ENCODE results near the gene GCFC2.

The GCFC2 gene

GRCh38 chr2:75627902-75628504 lies 82.7 kb downstream of the GCFC2 start:
- peak; percentile 13 to 31 (median 24) for DNase-seq (ENCODE audit: low read depth in 3 of 3)

GRCh38 chr2:75622929-75623328 lies 87.8 kb downstream of the GCFC2 start:
- no peak for DNase-seq (ENCODE audit: low read depth in 3 of 3)

- no peak for DNase-seq (ENCODE audit: low read depth in 3 of 3)
Measured at GRCh38 chr2:75622500-75622899, 88.2 kb downstream of the GCFC2 start.

- DNase-seq (ENCODE audit: low read depth in 3 of 3) = no peak
Measured at GRCh38 chr2:75621228-75621627, 89.5 kb downstream of the GCFC2 start.

- DNase-seq (ENCODE audit: low read depth in 3 of 3) = no peak
Measured at GRCh38 chr2:75619956-75620740, 90.6 kb downstream of the GCFC2 start.

DNA sequence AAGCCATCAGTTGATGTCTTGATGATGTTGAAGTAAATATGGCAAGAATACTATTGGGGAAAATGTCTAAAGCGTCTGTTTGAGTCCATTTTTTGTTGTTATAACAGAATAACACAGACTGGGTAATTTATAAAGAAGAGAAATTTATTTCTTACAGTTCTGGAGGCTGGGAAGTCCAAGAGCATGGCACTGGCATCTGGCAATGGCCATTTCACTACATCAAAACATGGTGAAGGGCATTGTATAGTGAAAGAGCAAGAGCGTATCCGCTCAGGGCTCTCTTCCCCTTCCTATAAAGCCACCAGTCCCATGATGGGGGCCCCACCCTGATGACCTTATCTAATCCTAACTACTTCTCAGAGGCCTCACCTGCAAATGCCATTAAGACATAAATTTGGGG lies 93.8 kb downstream of the GCFC2 start:
- DNase-seq (ENCODE audit: low read depth in 3 of 3) = no peak

DNA sequence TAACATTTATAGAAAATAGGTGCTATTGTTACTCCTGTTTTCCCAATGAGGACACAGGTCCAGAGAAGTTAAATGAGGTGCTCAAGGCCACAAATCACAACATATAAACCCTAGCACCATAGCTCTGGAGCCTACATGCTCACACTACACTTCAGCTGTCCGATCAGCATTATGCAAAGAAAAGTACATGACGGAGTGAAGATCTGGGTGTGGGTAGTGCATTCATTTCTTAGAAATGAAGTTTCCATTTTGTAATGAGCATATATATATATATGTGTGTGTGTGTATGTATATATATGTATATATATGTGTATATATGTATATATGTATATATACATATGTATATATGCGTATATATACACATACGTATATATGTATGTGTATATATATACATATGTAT lies 94.3 kb downstream of the GCFC2 start:
- no peak for DNase-seq (ENCODE audit: low read depth in 3 of 3)

- DNase-seq (ENCODE audit: low read depth in 3 of 3) = no peak
Measured at GRCh38 chr2:75614162-75614651, 96.5 kb downstream of the GCFC2 start.

DNA sequence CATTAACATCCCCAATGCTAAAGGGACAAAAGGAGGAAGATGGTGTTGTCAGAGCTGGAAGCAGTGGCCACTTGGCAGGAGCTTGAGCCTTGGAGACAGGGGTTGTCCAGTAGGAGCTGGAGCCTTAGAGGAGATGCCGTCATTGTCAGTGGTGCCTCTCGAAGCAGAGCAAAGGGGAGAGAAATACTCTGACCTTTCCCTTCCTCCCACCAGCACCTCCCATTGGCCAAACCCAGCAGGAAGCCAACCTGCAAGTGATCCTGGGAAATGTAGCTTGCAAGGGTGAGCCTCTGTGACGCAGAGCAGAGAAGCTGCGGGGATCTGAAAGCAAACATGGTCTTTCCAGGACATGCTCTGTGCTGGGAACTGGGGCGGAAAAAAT lies 97.9 kb downstream of the GCFC2 start:
- no peak for DNase-seq (ENCODE audit: low read depth in 3 of 3)

Data from stimulated activated CD4-positive, alpha-beta T cell treated with anti-CD3 and anti-CD28 coated beads, TNF-alpha, amount 100 ng/mL, for 4 hours (primary cell).